ENCODE data around the gene RASSF8. TPM values are rescaled to one million over a fixed set of nuclear protein-coding genes. Genes with fewer than 3 reads are reported as not detected.

RASSF8 gene
- total and polyA plus RNA-seq, 2 donors from 2014 or later: 12.0 to 52.8 TPM

GRCh38 chr12:26022043-26022442, 63.6 kb downstream of the RASSF8 start:
- no peak for FAIRE-seq
- intact Hi-C loops (cut with DNase I): loop anchor here (10.0 kb wide), 1 partner anchor 577 kb away; no protein-coding TSS in a partner anchor
- no peak overlapping the region for H3K4me3 ChIP-seq (ENCODE audit: low read length in 3 of 3)

GRCh38 chr12:26026713-26027112, 68.2 kb downstream of the RASSF8 start:
- H3K27ac ChIP-seq (ENCODE audit: low read depth in 2 of 2, low read length in 2 of 2): no peak overlapping the region
- no peak overlapping the region for H3K4me3 ChIP-seq (ENCODE audit: low read length in 3 of 3)
- FAIRE-seq (peak; percentile 49), DNase-seq (no peak)
- H3K4me1 ChIP-seq (ENCODE audit: control insufficient read depth in 2 of 3, insufficient read depth in 2 of 3, low read depth in 1 of 3, low read length in 3 of 3): peaks cover 0 to 6% (median 4%) of the 10 kb centered on the region in 3 donors
- H3K9ac ChIP-seq (ENCODE audit: low read length in 3 of 3): no peak overlapping the region
- intact Hi-C loops (cut with DNase I): loop anchor here (10.0 kb wide), 1 partner anchor 582 kb away; no protein-coding TSS in a partner anchor
- no peaks in the 10 kb centered on the region for H3K36me3 ChIP-seq (ENCODE audit: control insufficient read depth in 2 of 3, insufficient read depth in 3 of 3, low read length in 3 of 3)
- H3K27me3 ChIP-seq (ENCODE audit: control insufficient read depth, insufficient read depth, low read length): no peaks in the 10 kb centered on the region
- H3K9me3 ChIP-seq (ENCODE audit: control insufficient read depth in 2 of 3, insufficient read depth in 1 of 3, low read length in 3 of 3): no peaks in the 10 kb centered on the region
- TF ChIP-seq CTCF (IDR thresholded peaks at IDR 0.05; ENCODE audit: borderline replicate concordance, extremely low read depth, insufficient read depth): no peak

More at GRCh38 chr12:26022043-26022442, 63.6 kb downstream of the RASSF8 start:
- H3K9ac ChIP-seq (ENCODE audit: low read length in 3 of 3): no peak overlapping the region
- H3K27ac ChIP-seq (ENCODE audit: low read depth in 2 of 2, low read length in 2 of 2): no peak overlapping the region
- peaks cover 0 to 5% (median 3%) of the 10 kb centered on the region in 3 donors for H3K4me1 ChIP-seq (ENCODE audit: control insufficient read depth in 2 of 3, insufficient read depth in 2 of 3, low read depth in 1 of 3, low read length in 3 of 3)
- no peak for TF ChIP-seq CTCF (IDR thresholded peaks at IDR 0.05; ENCODE audit: borderline replicate concordance, extremely low read depth, insufficient read depth)
- H3K9me3 ChIP-seq (ENCODE audit: control insufficient read depth in 2 of 3, insufficient read depth in 1 of 3, low read length in 3 of 3): no peaks in the 10 kb centered on the region
- DNase-seq: no peak
- H3K27me3 ChIP-seq (ENCODE audit: control insufficient read depth, insufficient read depth, low read length): no peaks in the 10 kb centered on the region
- H3K36me3 ChIP-seq (ENCODE audit: control insufficient read depth in 2 of 3, insufficient read depth in 3 of 3, low read length in 3 of 3): no peaks in the 10 kb centered on the region

- no peak overlapping the region for H3K9ac ChIP-seq (ENCODE audit: low read length in 3 of 3)
- intact Hi-C loops (cut with DNase I): loop anchor here (10.0 kb wide), 1 partner anchor 583 kb away; no protein-coding TSS in a partner anchor
These were observed 68.9 kb downstream of the RASSF8 start for GRCh38 chr12:26027401-26027800.

More at GRCh38 chr12:26027401-26027800, 68.9 kb downstream of the RASSF8 start:
- H3K4me3 ChIP-seq (ENCODE audit: low read length in 3 of 3): peak overlapping the region in 1 of 3 donors; percentile 42
- H3K4me1 ChIP-seq (ENCODE audit: control insufficient read depth in 2 of 3, insufficient read depth in 2 of 3, low read depth in 1 of 3, low read length in 3 of 3): peaks cover 0 to 6% (median 6%) of the 10 kb centered on the region in 3 donors
- peak; percentile 37 for FAIRE-seq
- DNase-seq: no peak
- H3K27ac ChIP-seq (ENCODE audit: low read depth in 2 of 2, low read length in 2 of 2): peak overlapping the region in 1 of 2 donors; percentile 48
- no peaks in the 10 kb centered on the region for H3K27me3 ChIP-seq (ENCODE audit: control insufficient read depth, insufficient read depth, low read length)
- no peaks in the 10 kb centered on the region for H3K36me3 ChIP-seq (ENCODE audit: control insufficient read depth in 2 of 3, insufficient read depth in 3 of 3, low read length in 3 of 3)
- TF ChIP-seq CTCF (IDR thresholded peaks at IDR 0.05; ENCODE audit: borderline replicate concordance, extremely low read depth, insufficient read depth): no peak
- H3K9me3 ChIP-seq (ENCODE audit: control insufficient read depth in 2 of 3, insufficient read depth in 1 of 3, low read length in 3 of 3): no peaks in the 10 kb centered on the region

All from kidney (tissue), 14 donors.